Neuron (in vitro differentiated cells): ENCODE results near the gene CACNB4.
"Not testable (repeated sequence)": the region's sequence is repeated elsewhere in the genome, so short reads cannot be mapped to it uniquely, and the experiment has no call there.

ENCODE experiments used
- H2AFZ ChIP-seq: one replicate; pipeline ENCODE4 v1.6.1; 2013; ENCODE audit warnings: low read depth, mild to moderate bottlenecking, inconsistent platforms, low read length, moderate library complexity
- H3K27me3 ChIP-seq: one replicate; pipeline ENCODE4 v1.6.1; 2013; ENCODE audit warnings: low read length; ENCODE audit not compliant: insufficient read depth
- H3K36me3 ChIP-seq: one replicate; pipeline ENCODE4 v1.6.1; 2013; ENCODE audit warnings: low read length; ENCODE audit not compliant: insufficient read depth
- H3K4me1 ChIP-seq: one replicate; pipeline ENCODE4 v1.6.1; 2013; ENCODE audit warnings: low read length; ENCODE audit not compliant: insufficient read depth
- H3K4me3 ChIP-seq: 2 replicates; pipeline ENCODE4 v1.5.1; 2013; ENCODE audit warnings: mild to moderate bottlenecking, low read length, moderate library complexity
- H3K9me3 ChIP-seq: one replicate; pipeline ENCODE4 v1.6.1; 2013; ENCODE audit warnings: low read length

The CACNB4 gene

GRCh38 chr2:152099367-152100050 is 665 bp upstream of the CACNB4 start:
- Histone ChIP-seq H2AFZ (peak overlapping the region; percentile 99), H3K4me1 (peaks cover 23% of the 10 kb centered on the region), H3K27me3 (peaks cover 4% of the 10 kb centered on the region)

GRCh38 chr2:152097801-152098495 is 896 bp downstream of the CACNB4 start:
- H3K27me3 ChIP-seq = peaks cover 4% of the 10 kb centered on the region
- H3K9me3 ChIP-seq = no peaks in the 10 kb centered on the region
- H3K36me3 ChIP-seq = no peaks in the 10 kb centered on the region
- H2AFZ ChIP-seq = peak overlapping the region; percentile 99
- peak overlapping the region; percentile 87 for H3K4me3 ChIP-seq
- peaks cover 23% of the 10 kb centered on the region for H3K4me1 ChIP-seq

More at GRCh38 chr2:152099367-152100050, 665 bp upstream of the CACNB4 start:
- no peaks in the 10 kb centered on the region for H3K9me3 ChIP-seq
- no peaks in the 10 kb centered on the region for H3K36me3 ChIP-seq
- peak overlapping the region; percentile 87 for H3K4me3 ChIP-seq

DNA sequence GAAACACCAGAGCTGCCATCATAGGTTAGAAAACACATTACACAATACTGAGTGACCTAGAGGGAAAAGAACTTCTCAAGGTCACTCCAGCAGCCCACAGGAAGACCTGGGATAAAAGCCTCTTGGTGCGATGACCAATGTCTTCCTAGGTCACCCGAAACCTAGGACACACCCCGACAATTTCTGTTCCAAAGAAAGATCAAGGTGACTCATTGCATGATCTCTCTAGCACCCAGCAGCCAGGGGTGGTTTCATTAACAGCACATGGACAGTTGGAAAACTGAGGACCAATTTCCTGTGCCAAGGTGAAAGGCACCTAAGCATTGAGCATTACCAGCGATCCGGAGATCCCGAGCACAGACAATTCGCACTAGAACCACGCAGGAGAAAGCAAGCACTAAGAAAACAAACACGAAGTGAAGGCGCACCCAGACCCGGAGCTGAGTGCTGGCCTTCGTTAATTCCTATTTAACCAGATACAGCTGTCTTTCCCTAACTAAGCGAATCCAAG is 1.5 kb downstream of the CACNB4 start:
- H3K4me1 ChIP-seq = peaks cover 23% of the 10 kb centered on the region
- peak overlapping the region; percentile 99 for H2AFZ ChIP-seq
- H3K4me3 ChIP-seq = peak overlapping the region; percentile 87
- H3K36me3 ChIP-seq = no peaks in the 10 kb centered on the region
- no peaks in the 10 kb centered on the region for H3K9me3 ChIP-seq
- peaks cover 4% of the 10 kb centered on the region for H3K27me3 ChIP-seq

- H3K4me3 ChIP-seq = no peak overlapping the region
- peaks cover 20% of the 10 kb centered on the region for H3K4me1 ChIP-seq
- peaks cover under 1% of the 10 kb centered on the region for H3K27me3 ChIP-seq
These were observed 3.7 kb downstream of the CACNB4 start for GRCh38 chr2:152095146-152095545.

DNA sequence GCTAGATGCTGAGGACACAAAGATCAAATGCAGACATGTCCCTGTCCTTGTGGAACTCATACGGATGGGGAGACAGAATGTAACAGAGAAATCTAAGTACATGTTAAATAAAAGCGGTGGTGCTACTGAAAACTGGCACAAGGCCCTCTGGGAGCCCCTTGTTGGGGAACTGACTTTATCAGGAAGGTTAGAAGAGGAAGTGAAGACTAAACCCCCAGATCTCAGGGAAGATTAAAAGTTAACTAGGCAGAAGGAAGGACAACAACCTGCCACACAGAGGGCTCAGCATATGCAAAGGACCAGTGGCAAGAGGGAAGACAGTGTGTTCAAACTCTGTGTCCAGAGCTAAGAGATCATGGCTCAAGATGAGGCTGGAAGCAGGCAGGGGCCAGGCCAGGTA is 4.8 kb downstream of the CACNB4 start:
- Histone ChIP-seq H3K36me3 (no peaks in the 10 kb centered on the region), H3K27me3 (no peaks in the 10 kb centered on the region)

More at GRCh38 chr2:152095146-152095545, 3.7 kb downstream of the CACNB4 start:
- Histone ChIP-seq H2AFZ (no peak overlapping the region), H3K36me3 (no peaks in the 10 kb centered on the region), H3K9me3 (no peaks in the 10 kb centered on the region)

DNA sequence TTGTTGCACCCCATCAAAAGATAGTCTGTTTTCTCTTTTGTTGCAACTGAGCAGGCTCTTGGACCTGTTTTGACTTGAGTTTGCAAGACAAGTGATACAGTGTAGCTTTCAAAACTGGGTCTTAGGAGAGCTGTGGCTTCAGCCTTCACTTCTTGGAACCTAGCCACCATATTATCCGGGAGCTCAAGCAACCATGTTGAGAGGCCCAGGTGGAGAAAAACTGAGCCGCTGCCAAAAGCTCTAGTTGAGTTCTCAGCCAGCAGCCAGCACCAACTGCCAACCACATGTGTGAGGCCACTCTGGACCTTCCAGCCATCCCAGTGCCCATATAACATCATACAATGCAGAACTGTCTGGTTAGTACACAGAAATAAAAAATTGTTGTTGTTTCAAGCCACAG is 5.4 kb downstream of the CACNB4 start:
- no peaks in the 10 kb centered on the region for H3K9me3 ChIP-seq
- H3K4me3 ChIP-seq = no peak overlapping the region
- no peak overlapping the region for H2AFZ ChIP-seq
- H3K36me3 ChIP-seq = no peaks in the 10 kb centered on the region
- H3K27me3 ChIP-seq = no peaks in the 10 kb centered on the region
- H3K4me1 ChIP-seq = peaks cover 14% of the 10 kb centered on the region

More for the DNA sequence above, 4.8 kb downstream of the CACNB4 start:
- Histone ChIP-seq H3K4me1 (peaks cover 13% of the 10 kb centered on the region), H2AFZ (no peak overlapping the region), H3K9me3 (no peaks in the 10 kb centered on the region), H3K4me3 (no peak overlapping the region)

- Histone ChIP-seq H3K4me3 (no peak overlapping the region), H3K36me3 (no peaks in the 10 kb centered on the region), H3K4me1 (peaks cover 7% of the 10 kb centered on the region), H3K27me3 (no peaks in the 10 kb centered on the region), H3K9me3 (no peaks in the 10 kb centered on the region), H2AFZ (no peak overlapping the region)
These were observed 6.7 kb downstream of the CACNB4 start for GRCh38 chr2:152092095-152092494.

DNA sequence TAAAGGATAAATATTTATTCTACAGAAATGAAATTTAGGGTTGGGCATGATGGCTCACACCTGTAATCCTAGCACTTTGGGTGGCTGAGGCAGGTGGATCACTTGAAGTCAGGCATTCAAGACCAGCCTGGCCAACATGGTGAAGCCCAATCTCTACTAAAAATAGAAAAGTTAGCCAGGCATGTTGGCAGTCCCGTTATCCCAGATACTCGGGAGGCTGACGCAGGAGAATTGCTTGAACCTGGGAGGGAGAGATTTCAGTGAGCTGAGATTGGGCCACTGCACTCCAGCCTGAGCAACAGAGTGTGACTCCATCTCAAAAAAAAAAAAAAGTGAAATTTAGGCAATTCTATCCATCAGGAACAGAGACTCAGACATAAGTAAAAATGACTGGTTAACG is 8.1 kb downstream of the CACNB4 start:
- H3K9me3 ChIP-seq, H3K4me3 ChIP-seq, H3K27me3 ChIP-seq, H2AFZ ChIP-seq, H3K4me1 ChIP-seq, H3K36me3 ChIP-seq: not testable (repeated sequence)

DNA sequence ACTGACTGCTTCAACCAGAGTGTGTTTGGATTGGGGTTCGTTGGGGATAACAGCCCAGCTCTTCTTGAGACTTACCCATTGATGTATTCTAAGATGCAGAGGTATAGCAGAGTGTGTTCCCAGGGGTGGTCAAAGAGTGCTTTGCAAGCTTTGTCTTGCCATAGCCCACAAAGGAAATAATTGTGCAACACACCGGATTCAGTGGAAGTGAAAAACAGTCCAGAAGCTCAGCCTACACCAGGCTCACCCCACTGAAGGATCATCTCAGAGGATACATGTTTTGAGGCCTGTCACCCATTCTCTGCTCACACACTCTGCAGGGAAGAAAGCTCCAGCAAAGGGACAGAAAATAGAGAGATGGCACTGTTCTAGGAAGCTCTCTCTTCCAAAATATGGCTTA is 9.6 kb downstream of the CACNB4 start:
- H2AFZ ChIP-seq = no peak overlapping the region
- no peaks in the 10 kb centered on the region for H3K36me3 ChIP-seq
- no peak overlapping the region for H3K4me3 ChIP-seq
- H3K9me3 ChIP-seq = no peaks in the 10 kb centered on the region
- no peaks in the 10 kb centered on the region for H3K27me3 ChIP-seq
- peaks cover 2% of the 10 kb centered on the region for H3K4me1 ChIP-seq

GRCh38 chr2:152088006-152088405 is 10.8 kb downstream of the CACNB4 start:
- no peaks in the 10 kb centered on the region for H3K36me3 ChIP-seq
- no peaks in the 10 kb centered on the region for H3K9me3 ChIP-seq
- no peaks in the 10 kb centered on the region for H3K27me3 ChIP-seq
- no peak overlapping the region for H3K4me3 ChIP-seq
- H2AFZ ChIP-seq = no peak overlapping the region
- peaks cover 2% of the 10 kb centered on the region for H3K4me1 ChIP-seq

- H3K4me3 ChIP-seq = no peak overlapping the region
- peaks cover 2% of the 10 kb centered on the region for H3K4me1 ChIP-seq
- no peaks in the 10 kb centered on the region for H3K27me3 ChIP-seq
- no peak overlapping the region for H2AFZ ChIP-seq
- H3K9me3 ChIP-seq = no peaks in the 10 kb centered on the region
- no peaks in the 10 kb centered on the region for H3K36me3 ChIP-seq
These were observed 12.6 kb downstream of the CACNB4 start for GRCh38 chr2:152086231-152086630.

- Histone ChIP-seq H3K36me3 (no peaks in the 10 kb centered on the region), H3K4me1 (peaks cover 2% of the 10 kb centered on the region), H2AFZ (no peak overlapping the region), H3K27me3 (no peaks in the 10 kb centered on the region), H3K9me3 (no peaks in the 10 kb centered on the region), H3K4me3 (no peak overlapping the region)
These were observed 14.8 kb downstream of the CACNB4 start for GRCh38 chr2:152084076-152084475.

DNA sequence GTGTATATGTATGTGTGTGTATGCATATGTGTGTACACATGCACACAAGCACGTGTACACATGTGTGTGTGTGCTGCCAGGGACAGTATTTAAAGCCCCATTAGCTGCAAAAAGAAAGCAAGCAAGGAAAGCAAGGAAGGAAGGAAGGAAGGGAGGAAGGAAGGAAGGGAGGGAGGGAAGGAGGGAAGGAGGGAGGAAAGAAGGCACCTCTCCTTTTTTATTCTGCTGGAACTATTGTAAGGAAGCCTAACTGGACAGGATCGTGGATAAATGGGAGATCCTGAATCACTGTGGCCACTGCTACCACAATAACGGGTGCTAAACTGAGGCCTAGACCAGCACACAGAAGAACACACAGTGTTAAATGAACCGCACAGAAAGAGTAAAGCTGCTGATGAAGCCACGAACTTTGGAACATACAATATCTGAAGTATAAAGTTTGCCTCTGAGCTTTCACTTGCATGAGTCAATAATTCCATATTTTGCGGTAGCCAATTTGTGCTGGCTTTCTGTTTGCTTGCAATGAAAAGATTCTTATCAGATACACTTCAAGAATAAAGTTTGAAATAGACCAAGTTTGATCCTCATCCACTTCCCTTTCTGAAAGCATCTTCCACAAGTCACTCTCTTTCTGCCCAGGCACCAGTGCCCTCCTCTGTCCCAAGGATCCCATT is 15.5 kb downstream of the CACNB4 start:
- no peak overlapping the region for H3K4me3 ChIP-seq

More for the DNA sequence above, 15.5 kb downstream of the CACNB4 start:
- Histone ChIP-seq H3K27me3 (no peaks in the 10 kb centered on the region), H3K4me1 (no peaks in the 10 kb centered on the region), H3K9me3 (no peaks in the 10 kb centered on the region), H2AFZ (no peak overlapping the region), H3K36me3 (no peaks in the 10 kb centered on the region)
